AG04450 (cell line): ENCODE results near the gene CDC7. TPM values are rescaled to one million over a fixed set of nuclear protein-coding genes. Genes with fewer than 3 reads are reported as not detected.
"Not testable (repeated sequence)": the region's sequence is repeated elsewhere in the genome, so short reads cannot be mapped to it uniquely, and the experiment has no call there.

Experiments used
- CTCF ChIA-PET: fragments of 300-600, 350-600 bp; formaldehyde crosslinking; extraction: SDS; loops from one replicate; lab custom pipeline; 2022; ENCODE audit warnings: antibody characterized with exemption, inconsistent platforms; lab: Charles Lee
- POLR2A ChIA-PET: fragments of 350-600 bp; formaldehyde crosslinking; extraction: SDS; loops from one replicate; lab custom pipeline; 2021; ENCODE audit warnings: antibody characterized with exemption, inconsistent platforms; lab: Yijun Ruan, JAX
- DNase-seq: peaks from one replicate; pipeline ENCODE4 v3.0.0-alpha.2; 2011; ENCODE audit warnings: low read depth, low spot score
- H3K27ac ChIP-seq: one replicate; pipeline ENCODE4 v1.5.1; 2012; ENCODE audit warnings: low read depth, low read length, control low read depth
- H3K27me3 ChIP-seq: one replicate; pipeline ENCODE4 v1.6.0; 2012; ENCODE audit warnings: low read length; ENCODE audit not compliant: control insufficient read depth, insufficient read depth
- H3K4me3 ChIP-seq: 2 replicates; pipeline ENCODE4 v1.5.1; 2011; ENCODE audit warnings: mild to moderate bottlenecking, low read depth, low read length, control low read depth
- H3K9me3 ChIP-seq: 2 replicates; pipeline ENCODE4 v1.5.1; 2012; ENCODE audit warnings: low read length; ENCODE audit not compliant: control insufficient read depth, insufficient read depth
- polyA plus RNA-seq: library from polyadenylated mRNA; depleted of rRNA; stranded (reverse); fragments of >200 nt; gene quantifications from 2 replicates; pipeline ENCODE4 v1.2.3, GENCODE V29; 2011
- TF ChIP-seq, protein P1 (sequence below): IDR thresholded peaks from 2 replicates; pipeline ENCODE4 v1.5.1; 2011; ENCODE audit warnings: low read depth, low read length, control low read depth, inconsistent platforms

CDC7 gene
- polyA plus RNA-seq, 1 experiment, result 4.6 TPM

DNA sequence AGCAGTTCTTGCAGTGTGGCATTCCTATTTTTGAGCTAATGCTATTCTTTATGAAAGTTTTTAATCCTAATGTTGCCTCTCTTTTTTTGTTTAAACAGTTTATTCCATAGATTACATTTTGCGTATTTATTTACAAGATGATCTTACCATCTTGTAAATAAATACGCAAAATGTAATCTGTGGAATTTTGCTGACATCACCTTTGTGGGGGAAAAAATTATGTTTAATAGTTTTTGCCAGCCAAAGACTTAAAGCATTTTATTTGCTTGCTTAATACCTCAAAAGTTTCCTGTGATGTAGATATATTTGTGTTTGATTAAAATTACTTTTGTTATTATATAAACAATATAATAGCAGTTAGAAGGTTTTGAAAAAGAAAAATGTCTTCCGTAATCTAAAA, 15.3 kb downstream of the CDC7 start:
- no peak overlapping the region for H3K4me3 ChIP-seq
- no peaks in the 10 kb centered on the region for H3K9me3 ChIP-seq
- ChIA-PET CTCF (interaction anchor here (4.9 to 7.6 kb wide), 2 partner anchors 14 to 410 kb away, joined by 56 to 303 read pairs; partner anchors contain the start of gene CDC7), POLR2A (no interaction called here)
- no peaks in the 10 kb centered on the region for H3K27me3 ChIP-seq
- no peak overlapping the region for H3K27ac ChIP-seq
- DNase-seq, result no peak
- TF ChIP-seq, protein P1, sequence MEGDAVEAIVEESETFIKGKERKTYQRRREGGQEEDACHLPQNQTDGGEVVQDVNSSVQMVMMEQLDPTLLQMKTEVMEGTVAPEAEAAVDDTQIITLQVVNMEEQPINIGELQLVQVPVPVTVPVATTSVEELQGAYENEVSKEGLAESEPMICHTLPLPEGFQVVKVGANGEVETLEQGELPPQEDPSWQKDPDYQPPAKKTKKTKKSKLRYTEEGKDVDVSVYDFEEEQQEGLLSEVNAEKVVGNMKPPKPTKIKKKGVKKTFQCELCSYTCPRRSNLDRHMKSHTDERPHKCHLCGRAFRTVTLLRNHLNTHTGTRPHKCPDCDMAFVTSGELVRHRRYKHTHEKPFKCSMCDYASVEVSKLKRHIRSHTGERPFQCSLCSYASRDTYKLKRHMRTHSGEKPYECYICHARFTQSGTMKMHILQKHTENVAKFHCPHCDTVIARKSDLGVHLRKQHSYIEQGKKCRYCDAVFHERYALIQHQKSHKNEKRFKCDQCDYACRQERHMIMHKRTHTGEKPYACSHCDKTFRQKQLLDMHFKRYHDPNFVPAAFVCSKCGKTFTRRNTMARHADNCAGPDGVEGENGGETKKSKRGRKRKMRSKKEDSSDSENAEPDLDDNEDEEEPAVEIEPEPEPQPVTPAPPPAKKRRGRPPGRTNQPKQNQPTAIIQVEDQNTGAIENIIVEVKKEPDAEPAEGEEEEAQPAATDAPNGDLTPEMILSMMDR, result no peak

DNA sequence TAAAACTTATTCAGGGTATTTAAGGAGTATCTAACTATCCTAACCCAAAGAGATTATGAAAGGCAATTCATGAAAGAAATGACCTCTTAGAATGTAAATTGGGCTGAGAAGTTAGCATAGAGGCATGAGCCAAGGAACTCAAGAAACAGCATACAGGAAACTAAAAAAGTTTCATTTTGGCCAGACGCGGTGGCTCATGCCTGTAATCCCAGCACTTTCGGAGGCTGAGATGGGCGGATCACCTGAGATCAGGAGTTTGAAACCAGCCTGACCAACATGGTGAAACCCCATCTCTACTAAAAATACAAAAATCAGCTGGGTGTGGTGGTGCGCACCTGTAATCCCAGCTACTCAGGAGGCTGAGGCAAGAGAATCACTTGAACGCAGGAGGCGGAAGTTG, 16.0 kb downstream of the CDC7 start:
- CTCF ChIA-PET, result interaction anchor here (7.6 kb wide), 1 partner anchor 410 kb away, joined by 303 read pairs; no protein-coding TSS in a partner anchor
- H3K27ac ChIP-seq, H3K27me3 ChIP-seq, H3K4me3 ChIP-seq, H3K9me3 ChIP-seq, POLR2A ChIA-PET, DNase-seq: not testable (repeated sequence)

DNA sequence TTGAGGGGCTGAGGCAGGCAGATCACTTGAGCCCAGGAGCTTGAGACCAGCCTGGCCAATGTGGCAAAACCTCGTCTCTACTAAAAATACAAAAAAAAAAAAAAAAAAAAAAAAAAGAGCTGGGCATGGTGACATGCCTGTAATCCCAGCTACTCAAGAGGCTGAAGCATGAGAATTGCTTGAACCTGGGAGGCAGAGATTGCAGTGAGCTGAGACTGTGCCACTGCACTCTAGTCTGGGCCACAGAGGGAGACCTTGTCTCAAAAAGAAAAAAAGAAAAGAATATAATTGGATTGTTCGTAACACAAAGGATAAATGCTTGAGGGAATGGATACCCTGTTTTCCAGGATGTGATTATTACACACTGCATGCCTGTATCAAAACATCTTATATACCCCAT, 18.5 kb downstream of the CDC7 start:
- H3K27me3 ChIP-seq, H3K27ac ChIP-seq, POLR2A ChIA-PET, H3K9me3 ChIP-seq, H3K4me3 ChIP-seq, DNase-seq: not testable (repeated sequence)
- CTCF ChIA-PET, result interaction anchor here (0.6 to 2.6 kb wide), 5 partner anchors 182 to 478 kb away, joined by 3 to 13 read pairs (median 7); no protein-coding TSS in a partner anchor

DNA sequence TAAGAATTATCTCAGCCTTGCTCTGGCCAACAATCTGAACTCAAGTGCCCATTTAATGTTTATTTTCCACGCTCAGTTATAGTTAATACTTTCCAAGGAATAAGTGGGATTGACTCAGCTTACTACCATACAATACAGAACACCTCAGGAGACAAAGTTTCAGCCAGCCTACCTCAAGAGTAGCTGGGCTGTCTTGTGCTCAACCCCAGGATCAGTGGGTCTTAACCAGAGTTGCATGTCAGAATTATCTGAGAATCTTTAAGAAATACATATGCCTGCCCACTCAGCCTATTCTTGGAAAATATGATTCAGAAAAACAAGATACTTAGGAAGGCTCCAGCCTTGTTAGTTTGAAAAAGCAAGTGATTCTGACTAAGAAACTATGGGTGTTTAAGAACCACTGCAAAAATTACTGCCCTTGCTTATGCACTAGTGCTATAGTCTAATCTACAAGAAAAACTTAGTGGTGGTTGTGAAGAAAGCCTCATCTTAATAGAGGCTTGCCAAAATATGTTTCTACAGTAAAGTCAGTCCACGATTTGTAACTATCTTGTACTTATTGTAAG, 20.4 kb downstream of the CDC7 start:
- ChIA-PET POLR2A (no interaction called here), CTCF (interaction anchor here (1.3 kb wide), 1 partner anchor 405 kb away, joined by 5 read pairs; no protein-coding TSS in a partner anchor)
- Histone ChIP-seq H3K4me3 (no peak overlapping the region), H3K9me3 (no peaks in the 10 kb centered on the region), H3K27me3 (no peaks in the 10 kb centered on the region), H3K27ac (no peak overlapping the region)
- TF ChIP-seq, protein P1, result no peak
- DNase-seq, result no peak

DNA sequence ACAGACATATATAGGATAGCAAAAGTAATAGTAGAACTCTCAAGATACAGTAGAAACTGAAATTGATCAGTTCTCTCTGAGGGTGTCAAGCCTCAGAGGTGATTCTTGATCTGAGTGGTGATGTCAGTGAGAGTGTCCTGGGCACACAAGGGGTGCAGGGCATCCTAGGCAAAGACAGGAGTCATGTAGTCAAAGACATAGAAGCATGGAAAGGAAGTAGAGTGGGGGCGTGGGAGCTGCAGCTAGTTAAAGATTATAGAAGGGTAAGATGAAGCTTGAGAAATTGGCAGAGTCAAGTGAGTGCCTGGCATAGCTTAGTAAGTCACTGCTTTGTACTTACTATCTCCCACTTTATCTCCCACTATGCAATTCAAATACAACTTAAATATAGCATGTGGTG, 22.8 kb downstream of the CDC7 start:
- POLR2A ChIA-PET, result interaction anchor here (0.6 to 1.5 kb wide), 3 partner anchors 38 to 303 kb away, joined by 3 to 7 read pairs (median 4); no protein-coding TSS in a partner anchor
- no peak overlapping the region for H3K4me3 ChIP-seq
- H3K27ac ChIP-seq, result no peak overlapping the region
- CTCF ChIA-PET, result interaction anchor here (0.9 to 1.6 kb wide), 2 partner anchors 11 to 404 kb away, joined by 3 to 13 read pairs; no protein-coding TSS in a partner anchor
- DNase-seq, result no peak
- no peaks in the 10 kb centered on the region for H3K27me3 ChIP-seq
- no peaks in the 10 kb centered on the region for H3K9me3 ChIP-seq
- TF ChIP-seq, protein P1, result no peak

DNA sequence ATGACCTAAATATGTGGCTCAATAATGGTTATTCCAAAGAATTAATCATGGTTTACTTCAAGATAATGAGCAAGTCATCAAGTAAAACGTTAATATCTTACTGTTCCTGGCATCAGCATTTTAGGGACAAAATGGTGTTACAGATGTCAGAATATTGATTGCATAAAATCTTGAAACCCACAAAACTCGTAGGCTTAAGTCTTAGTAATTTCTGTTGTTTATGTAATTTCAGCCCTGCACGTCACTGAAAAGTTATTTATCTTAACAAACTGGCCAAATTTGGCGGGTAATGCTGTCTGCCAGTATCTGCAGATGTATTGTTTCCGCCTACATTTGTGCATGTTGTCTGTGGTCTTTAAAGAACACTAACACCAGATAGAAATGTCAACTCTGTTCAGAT, 25.8 kb downstream of the CDC7 start:
- H3K9me3 ChIP-seq, result no peaks in the 10 kb centered on the region
- no peak overlapping the region for H3K27ac ChIP-seq
- ChIA-PET CTCF (interaction anchor here (0.6 to 2.7 kb wide), 5 partner anchors 13 to 360 kb away, joined by 3 to 34 read pairs (median 4); partner anchors contain the start of gene TGFBR3), POLR2A (interaction anchor here (0.9 kb wide), 1 partner anchor 11 kb away, joined by 3 read pairs; no protein-coding TSS in a partner anchor)
- no peaks in the 10 kb centered on the region for H3K27me3 ChIP-seq
- TF ChIP-seq, protein P1, result no peak
- no peak overlapping the region for H3K4me3 ChIP-seq
- peak; percentile 77 for DNase-seq
